GM18873 (cell line): ENCODE data around the gene WDR1.
"Not testable (repeated sequence)": the region's sequence is repeated elsewhere in the genome, so short reads cannot be mapped to it uniquely, and the experiment has no call there.

Source experiments
- ATAC-seq: cut with Tn5 transposase; IDR thresholded peaks from one replicate; pipeline ENCODE4 v1.9.1; 2021; ENCODE audit warnings: mild to moderate bottlenecking, moderate library complexity, moderate number of reproducible peaks; ENCODE audit not compliant: unreplicated experiment, low FRiP score

WDR1 gene

GRCh38 chr4:10135260-10135659 is 18.7 kb upstream of the WDR1 start:
- no peak for ATAC-seq

- no peak for ATAC-seq
These were observed 17.5 kb upstream of the WDR1 start for GRCh38 chr4:10134141-10134540.

DNA sequence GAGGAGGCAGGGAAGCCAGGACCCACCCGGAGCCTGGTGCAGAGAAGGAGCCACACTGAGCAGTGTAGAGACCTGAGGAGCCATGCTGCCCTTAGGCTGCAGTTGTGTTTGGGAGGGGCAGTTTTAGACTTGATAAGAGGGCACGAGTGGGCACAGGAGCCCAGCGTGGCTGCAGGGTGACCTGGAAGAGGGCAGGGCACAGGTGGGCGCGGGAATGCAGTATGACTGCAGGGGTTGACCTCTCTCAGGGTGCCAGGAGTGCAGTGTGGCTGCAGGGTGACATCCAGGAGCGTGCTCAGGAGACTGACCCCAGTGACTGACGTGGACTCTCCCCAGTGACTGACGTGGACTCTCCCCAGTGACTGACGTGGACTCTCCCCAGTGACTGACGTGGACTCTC is 14.6 kb upstream of the WDR1 start:
- no peak for ATAC-seq

- no peak for ATAC-seq
These were observed 13.7 kb upstream of the WDR1 start for GRCh38 chr4:10130178-10130888.

DNA sequence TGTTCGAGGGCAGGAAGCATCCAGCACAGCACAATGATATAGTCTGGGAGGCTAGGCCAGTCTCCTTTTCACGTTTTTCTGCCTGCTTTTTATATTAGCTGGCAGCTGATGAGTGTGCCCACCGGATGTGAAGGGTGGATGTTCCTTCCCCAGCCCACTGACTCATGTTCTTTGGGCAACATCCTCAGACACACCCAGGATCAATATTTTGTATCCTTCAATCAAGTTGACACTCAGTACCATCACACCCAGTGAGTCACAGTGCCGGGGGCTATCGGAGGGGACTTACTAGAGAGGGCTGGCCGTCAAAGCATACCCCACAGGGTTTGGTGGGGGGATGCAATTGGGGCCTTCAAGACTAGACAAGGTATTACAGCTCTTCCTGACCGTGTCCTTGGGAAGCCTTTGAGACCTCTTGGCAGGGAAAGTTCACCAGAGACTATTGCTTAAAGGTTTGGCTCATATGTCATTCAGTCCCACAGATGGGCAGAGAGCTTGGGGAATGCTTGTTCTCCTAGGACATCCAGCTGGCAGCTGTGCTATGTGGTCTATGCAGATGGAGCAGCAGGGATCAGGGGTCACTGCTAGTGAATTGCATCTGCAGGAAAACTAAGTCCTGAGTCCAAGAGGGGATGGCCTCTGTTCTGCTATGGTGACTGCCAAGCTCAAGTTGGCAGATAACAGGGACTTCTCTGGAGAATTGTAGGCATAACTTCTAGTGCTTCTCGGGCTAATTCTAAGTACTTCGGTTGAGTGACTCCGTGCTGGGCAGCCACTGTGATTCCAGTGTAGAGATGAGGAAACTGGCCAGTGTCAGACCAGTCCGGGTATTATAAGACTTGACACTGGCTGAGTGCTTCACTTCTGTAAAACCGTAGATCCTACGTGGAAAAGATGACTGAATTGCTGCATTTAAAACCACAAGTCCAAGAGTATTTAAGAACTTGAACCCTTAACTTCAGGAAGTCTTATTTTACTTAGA is 12.9 kb upstream of the WDR1 start:
- ATAC-seq, result no peak

GRCh38 chr4:10128761-10129160 is 12.2 kb upstream of the WDR1 start:
- ATAC-seq, result no peak

DNA sequence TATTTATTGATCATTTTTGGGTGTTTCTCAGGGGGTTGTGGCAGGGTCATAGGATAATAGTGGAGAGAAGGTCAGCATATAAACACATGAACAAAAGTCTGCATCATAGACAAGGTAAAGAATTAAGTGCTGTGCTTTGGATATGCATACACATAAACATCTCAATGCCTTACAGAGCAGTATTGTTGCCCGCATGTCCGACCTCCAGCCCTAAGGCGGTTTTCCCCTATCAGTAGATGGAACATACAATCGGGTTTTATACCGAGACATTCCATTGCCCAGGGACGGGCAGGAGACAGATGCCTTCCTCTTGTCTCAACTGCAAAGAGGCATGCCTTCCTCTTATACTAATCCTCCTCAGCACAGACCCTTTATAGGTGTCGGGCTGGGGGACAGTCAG is 10.9 kb upstream of the WDR1 start:
- not testable (repeated sequence) for ATAC-seq

DNA sequence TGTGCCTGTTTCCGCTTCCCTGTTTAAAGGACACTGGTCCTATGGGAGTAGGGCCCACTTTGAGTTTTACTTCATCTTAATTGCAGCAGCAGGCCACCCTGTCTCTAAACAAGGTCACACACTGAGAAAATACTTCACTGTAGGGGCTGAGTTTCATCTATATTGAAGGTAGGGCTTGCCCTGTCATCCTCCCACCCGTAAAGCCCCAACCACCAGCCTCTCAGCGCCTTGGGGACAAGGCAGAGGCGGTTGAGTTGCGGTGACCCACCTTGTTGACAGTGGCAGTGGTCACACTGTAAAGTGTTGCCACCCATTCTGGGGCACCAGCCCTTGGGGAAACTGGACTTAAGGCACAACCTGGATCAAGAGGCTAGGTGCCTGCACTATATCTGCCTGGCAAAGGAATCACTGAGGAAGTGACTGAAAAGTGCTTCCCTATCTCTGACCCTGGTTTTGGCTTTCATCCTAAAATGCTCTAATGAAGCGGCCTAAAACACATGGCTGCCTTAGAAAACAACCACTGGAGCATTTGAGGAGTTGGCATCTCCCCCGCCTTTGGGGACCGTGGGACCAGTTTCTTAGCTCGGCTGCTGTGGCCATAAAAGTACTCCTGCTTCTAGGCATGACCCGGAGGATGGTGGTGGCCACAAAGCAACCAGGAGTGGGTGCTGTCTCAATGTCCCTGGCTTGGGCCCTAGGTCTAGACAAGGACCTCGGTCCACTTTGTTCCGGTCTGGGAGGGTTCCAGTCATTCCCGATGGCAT is 7.8 kb upstream of the WDR1 start:
- ATAC-seq, result no peak

DNA sequence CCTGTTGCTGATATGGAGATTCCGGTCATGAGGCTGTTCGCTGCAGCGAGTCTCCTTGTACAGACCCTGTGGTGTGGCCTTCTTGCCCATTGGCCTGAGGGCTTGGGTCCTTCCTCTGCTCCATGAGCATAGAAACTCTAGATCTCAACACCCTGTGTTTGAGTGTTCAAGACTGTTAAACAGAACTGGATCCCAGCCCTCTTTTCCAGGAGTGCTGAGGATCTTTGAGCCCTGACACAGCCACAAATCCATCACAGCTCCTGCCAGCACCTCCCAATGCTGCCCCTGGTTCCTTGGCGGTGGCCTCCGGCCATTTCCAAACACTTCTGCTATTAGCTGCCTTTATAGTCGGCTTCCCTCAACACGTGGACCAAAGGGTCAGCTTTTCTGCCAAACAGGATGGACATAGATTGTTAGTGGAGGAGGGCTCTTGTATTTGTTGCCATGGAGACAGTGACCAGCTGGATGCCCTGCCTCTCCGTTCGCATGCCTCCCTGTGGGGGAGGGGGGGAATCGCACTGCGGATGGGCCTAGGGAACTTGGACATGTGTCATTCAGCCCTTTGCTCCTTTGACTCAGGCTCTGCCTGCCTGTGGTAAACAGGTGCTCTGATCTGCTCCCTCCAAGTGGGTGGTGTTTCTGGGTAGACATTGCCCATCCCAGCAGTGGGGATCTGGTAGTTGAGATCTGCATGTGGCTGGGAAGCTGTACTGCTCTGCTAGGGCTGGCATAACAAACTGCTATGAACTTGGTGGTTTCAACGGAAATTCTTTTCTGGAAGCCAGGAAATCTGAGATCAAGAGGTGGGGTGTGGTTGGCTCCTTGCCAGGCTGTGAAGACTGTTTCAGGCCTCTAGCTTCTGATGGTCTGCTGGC is 6.9 kb upstream of the WDR1 start:
- ATAC-seq, result no peak

- ATAC-seq, result no peak
These were observed 5.8 kb upstream of the WDR1 start for GRCh38 chr4:10122236-10122932.

DNA sequence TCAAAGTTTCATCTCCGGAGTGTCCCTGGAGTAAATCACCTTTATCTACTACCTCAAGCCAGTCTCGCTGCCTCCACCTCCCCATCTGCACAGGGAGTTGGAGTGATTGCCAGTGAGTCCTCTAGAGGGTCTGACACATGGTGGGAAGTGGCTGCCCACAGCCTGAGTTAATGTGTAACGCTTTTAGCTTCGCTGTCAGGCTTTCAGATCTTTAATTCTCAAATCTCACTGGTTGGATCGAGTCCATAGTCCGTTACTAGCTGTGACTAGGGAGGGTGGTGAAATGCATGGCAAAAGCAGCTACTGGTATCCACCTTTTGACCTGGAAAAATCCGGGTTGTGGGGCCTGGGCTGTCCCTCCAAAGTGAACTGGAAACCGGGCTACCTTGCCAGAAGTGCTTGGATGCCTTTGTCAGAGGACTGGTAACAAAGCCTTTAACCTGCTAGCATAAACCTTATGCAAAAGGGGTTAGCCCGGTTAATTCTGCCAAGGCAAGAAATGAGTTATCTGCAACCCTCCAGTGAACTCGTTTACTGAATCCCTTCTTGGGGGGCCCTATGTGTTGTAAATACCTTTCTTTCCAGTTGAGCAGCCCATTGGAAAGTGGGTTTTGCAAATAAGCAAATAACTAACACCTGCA is 5.1 kb upstream of the WDR1 start:
- ATAC-seq, result no peak

GRCh38 chr4:10120943-10121567 is 4.5 kb upstream of the WDR1 start:
- ATAC-seq, result no peak

- no peak for ATAC-seq
These were observed 3.2 kb upstream of the WDR1 start for GRCh38 chr4:10119773-10120172.

DNA sequence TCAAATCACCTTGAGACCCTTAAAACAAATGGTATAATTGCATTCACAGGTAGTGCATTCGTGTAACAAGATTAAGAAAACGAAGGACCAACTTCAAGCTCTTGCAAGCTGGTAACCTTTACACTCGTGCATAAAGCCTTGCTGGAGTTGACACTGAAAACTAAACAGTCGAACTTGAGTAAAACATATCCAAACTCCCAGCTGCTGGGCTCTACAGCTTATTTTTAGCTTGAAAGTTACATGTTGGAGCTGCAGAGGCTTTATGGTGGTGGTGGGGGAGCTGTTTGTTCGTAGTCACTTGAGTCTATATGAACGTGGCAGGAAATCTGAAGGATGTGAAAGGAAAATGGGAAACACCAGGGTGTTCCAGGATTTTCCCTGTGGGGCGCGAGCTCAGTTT is 2.7 kb upstream of the WDR1 start:
- no peak for ATAC-seq

GRCh38 chr4:10118048-10119004 is 1.7 kb upstream of the WDR1 start:
- ATAC-seq, result no peak

DNA sequence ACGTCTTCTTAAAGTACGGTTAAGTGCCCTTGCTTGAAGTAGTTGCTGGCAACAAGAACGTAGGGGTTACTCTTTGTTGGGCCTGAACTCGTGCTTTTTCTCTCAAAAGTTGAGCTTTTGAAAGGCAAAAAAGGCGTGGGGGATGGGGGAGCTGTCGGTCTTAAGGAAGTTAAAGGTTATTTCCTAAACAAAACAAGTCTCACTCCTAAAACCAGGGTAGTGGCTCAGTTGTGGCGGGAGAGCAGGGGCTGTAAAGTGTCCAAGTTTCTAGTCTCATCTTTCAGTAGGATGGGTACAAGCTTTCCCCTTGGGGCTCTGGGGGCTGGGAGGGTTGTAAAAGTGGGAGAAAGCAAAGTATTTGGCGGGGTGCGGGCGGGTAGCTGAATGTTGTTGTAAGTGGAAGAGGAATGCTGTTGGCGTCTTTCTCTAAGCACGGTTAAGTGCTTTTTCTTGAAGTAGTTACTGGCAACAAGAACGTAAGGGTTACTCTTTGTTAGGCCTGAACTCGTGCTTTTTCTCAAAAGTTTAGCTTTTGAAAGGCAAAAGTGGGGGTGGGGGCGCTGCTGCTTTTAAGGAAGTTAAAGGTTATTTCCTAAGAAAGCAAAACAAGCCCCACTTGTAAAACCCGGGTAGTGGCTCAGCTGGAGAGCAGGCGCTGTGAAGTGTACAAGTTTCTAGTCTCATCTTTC is 904 bp upstream of the WDR1 start:
- ATAC-seq, result no peak
